K562 (cell line): Measurements from ENCODE around the gene SCFD1. TPM values are rescaled to one million over a fixed set of nuclear protein-coding genes. Genes with fewer than 3 reads are reported as not detected.

Experiments used
- ATAC-seq: fragments of 200-7000 bp; cut with Tn5 transposase; 3 replicates; pipeline ENCODE4 v1.9.1; 2020; ENCODE audit warnings: moderate library complexity
- BruUV-seq: library from RNA; stranded (reverse); fragments of 400-500 nt; replicated peaks from 2 replicates; lab custom pipeline; 2021; lab: Mats Ljungman, UMichigan
- CTCF ChIA-PET: fragments of 300-600 bp; formaldehyde crosslinking; extraction: SDS; loops from one replicate; lab custom pipeline; 2021; ENCODE audit warnings: low intra/inter-chr PET ratio; lab: Yijun Ruan, JAX
- POLR2A ChIA-PET: fragments of 300-600, 350-650 bp; sonication (Branson Sonifier 250); formaldehyde crosslinking; extraction: SDS; loops from one replicate; lab custom pipeline; 2021; ENCODE audit warnings: antibody characterized with exemption, inconsistent platforms; lab: Yijun Ruan, JAX
- DNase-seq, 4 experiments: peaks; one replicate each; pipeline versions ENCODE4 v3.0.0 to v3.0.0-alpha.2; 2011 to 2018; ENCODE audit warnings: low spot score in 3 of 4, mixed read lengths in 3 of 4; ENCODE audit errors: extremely low read depth in 1 of 4
- FAIRE-seq: peaks from 2 replicates; lab custom pipeline; 2011; peaks lifted over from hg19 to GRCh38; lab: Jason Lieb, UNC
- H2AFZ ChIP-seq: 2 replicates; pipeline ENCODE4 v1.6.0; 2011; ENCODE audit warnings: low read depth, low read length, control low read depth, inconsistent platforms
- H3K27ac ChIP-seq: fragments of 200-600 bp; 3 replicates; pipeline ENCODE4 v1.8.0; 2011; ENCODE audit warnings: low read depth, mild to moderate bottlenecking, control low read depth, inconsistent platforms, low read length, moderate library complexity, mixed read lengths; ENCODE audit errors: extremely low read depth
- H3K27me3 ChIP-seq, 2 experiments: fragments of 300-600 bp in 1 of 2; 2 replicates in 1 of 2; 3 replicates in 1 of 2; pipeline versions ENCODE4 v1.6.0 to v1.8.0; 2011; ENCODE audit warnings: inconsistent platforms in 2 of 2, low read length in 2 of 2, mild to moderate bottlenecking in 1 of 2, mixed read lengths in 1 of 2, moderate library complexity in 1 of 2; ENCODE audit not compliant: control insufficient read depth in 2 of 2, insufficient read depth in 2 of 2
- H3K36me3 ChIP-seq: fragments of 300-600 bp; 3 replicates; pipeline ENCODE4 v1.8.0; 2011; ENCODE audit warnings: mild to moderate bottlenecking, low read length, inconsistent platforms; ENCODE audit not compliant: control insufficient read depth, insufficient read depth
- H3K4me1 ChIP-seq, 2 experiments: fragments of 200-600 bp in 1 of 2; replicated peaks in 1 of 2; 2 replicates in 1 of 2; 3 replicates in 1 of 2; pipeline versions ENCODE4 v1.5.1 to v1.8.0; 2011; ENCODE audit warnings: inconsistent platforms in 2 of 2, low read length in 2 of 2, mild to moderate bottlenecking in 1 of 2, mixed read lengths in 1 of 2, moderate library complexity in 1 of 2; ENCODE audit not compliant: control insufficient read depth in 2 of 2, insufficient read depth in 2 of 2
- H3K4me2 ChIP-seq: 2 replicates; pipeline ENCODE4 v1.6.1; 2011; ENCODE audit warnings: low read length, control low read depth, inconsistent platforms, mixed read lengths; ENCODE audit not compliant: insufficient read depth
- H3K4me3 ChIP-seq: fragments of 200-600 bp; sonication (generic), shearing (Covaris generic); 2 replicates; pipeline ENCODE4 v1.5.1; 2016; ENCODE audit warnings: control low read depth, inconsistent platforms
- H3K79me2 ChIP-seq: fragments of 200-600 bp; 3 replicates; pipeline ENCODE4 v1.8.0; 2011; ENCODE audit warnings: low read length, inconsistent platforms; ENCODE audit not compliant: control insufficient read depth, insufficient read depth
- H3K9ac ChIP-seq, 2 experiments: 2 replicates each; pipeline versions ENCODE4 v1.6.0 to v1.6.1; 2011; ENCODE audit warnings: low read depth in 2 of 2, low read length in 2 of 2, control low read depth in 1 of 2, inconsistent platforms in 1 of 2, mild to moderate bottlenecking in 1 of 2, mixed read lengths in 1 of 2; ENCODE audit not compliant: insufficient read depth in 1 of 2
- H3K9me1 ChIP-seq: one replicate; pipeline ENCODE4 v1.6.0; 2011; ENCODE audit warnings: inconsistent platforms, mild to moderate bottlenecking, low read length, moderate library complexity; ENCODE audit not compliant: control insufficient read depth, insufficient read depth
- H3K9me3 ChIP-seq: replicated peaks from 2 replicates; pipeline ENCODE4 v1.5.1; 2011; ENCODE audit warnings: low read depth, low read length, inconsistent platforms; ENCODE audit not compliant: control insufficient read depth, insufficient read depth
- H4K20me1 ChIP-seq: replicated peaks from 2 replicates; pipeline ENCODE4 v1.6.1; 2011; ENCODE audit warnings: low read length, inconsistent platforms, mixed read lengths; ENCODE audit not compliant: control insufficient read depth, insufficient read depth
- CLOCK ChIP-seq: fragments of 250-450 bp; sonication (Bioruptor Pico); IDR thresholded peaks from 2 replicates; pipeline ENCODE4 v1.4.0; 2020; ENCODE audit warnings: mild to moderate bottlenecking, moderate library complexity, borderline replicate concordance
- FOXM1 ChIP-seq, 2 experiments: fragments of 450-650 bp in 1 of 2; sonication (generic) in 1 of 2; formaldehyde crosslinking in 1 of 2; IDR thresholded peaks; 2 replicates each; pipeline versions ENCODE4 v1.6.1 to v1.9.0; 2017 to 2022; ENCODE audit warnings: low read depth in 2 of 2, mild to moderate bottlenecking in 2 of 2, missing genetic modification reagents in 1 of 2, moderate library complexity in 1 of 2
- NFATC3 ChIP-seq: fragments of 450-650 bp; IDR thresholded peaks from 2 replicates; pipeline ENCODE4 v1.6.1; 2017; ENCODE audit warnings: mild to moderate bottlenecking
- PPARD ChIP-seq: fragments of 250-450 bp; sonication (Bioruptor Pico); IDR thresholded peaks from 2 replicates; pipeline ENCODE4 v1.8.0; 2022; ENCODE audit warnings: inconsistent platforms, mild to moderate bottlenecking, moderate library complexity
- SMARCC2 ChIP-seq: fragments of 450-650 bp; IDR thresholded peaks from 2 replicates; pipeline ENCODE4 v1.6.1; 2017; ENCODE audit warnings: antibody characterized with exemption, moderate library complexity, mild to moderate bottlenecking, low read depth
- TSHZ1 ChIP-seq: fragments of 250-450 bp; sonication (Bioruptor Pico); IDR thresholded peaks from 2 replicates; pipeline ENCODE4 v1.4.0; 2020; ENCODE audit warnings: mild to moderate bottlenecking, moderate library complexity
- ZNF707 ChIP-seq: fragments of 250-450 bp; sonication (Bioruptor Pico); conservative IDR thresholded peaks from 2 replicates; pipeline ENCODE4 v1.8.0; 2022; ENCODE audit warnings: inconsistent platforms, mild to moderate bottlenecking, moderate library complexity
- WGBS: fragments of 100-300 bp; shearing (Covaris generic); methylation state at CpG from one replicate; pipeline ENCODE4 v1.1.6; 2016; ENCODE audit warnings: low coverage, mixed read lengths; ENCODE audit not compliant: insufficient coverage; ENCODE audit errors: missing lambda C conversion rate; 5-methylcytosine and 5-hydroxymethylcytosine counted together
- in situ Hi-C: fragments of 300-500 bp; cut with MboI; formaldehyde crosslinking; loops from 4 replicates; pipeline ENCODE4 v1.15.0; 2018; ENCODE audit warnings: inconsistent platforms, mixed read lengths
- intact Hi-C: fragments of 100-400 bp; cut with micrococcal nuclease; formaldehyde crosslinking; loops from 2 replicates; pipeline ENCODE4 v1.14.2; 2022
- polyA plus RNA-seq, 8 experiments: library from polyadenylated mRNA; depleted of rRNA in 4 of 8; stranded (reverse) in 5 of 8; unstranded in 3 of 8; fragments of >200 nt; fragmentation: Nextera tagmentation in 2 of 8; fragmentation: Illumina TruSeq in 1 of 8; extraction: Ambion mirVana in 2 of 8; extraction: Trizol in 1 of 8; gene quantifications; 2 replicates each; pipeline versions ENCODE4 v1.2.1 to v1.2.3, GENCODE V29; 2011 to 2014; ENCODE audit warnings: inconsistent platforms in 1 of 8, missing spikeins in 1 of 8
- total RNA-seq, 7 experiments: library from RNA; depleted of rRNA in 6 of 7; stranded (reverse); fragments of >200 nt in 6 of 7; fragmentation: Illumina TruSeq in 2 of 7; extraction: Trizol in 2 of 7; gene quantifications; 2 replicates each; pipeline versions ENCODE4 v1.2.1 to v1.2.3, GENCODE V29; 2011 to 2021; ENCODE audit warnings: low replicate concordance in 1 of 7

SCFD1 gene
- total and polyA plus RNA-seq, 9 of the 15 experiments (the other 6 are each of a cell fraction or from before 2014, with no cell fraction given), result 48.9 to 112 (median 75.2) TPM

DNA sequence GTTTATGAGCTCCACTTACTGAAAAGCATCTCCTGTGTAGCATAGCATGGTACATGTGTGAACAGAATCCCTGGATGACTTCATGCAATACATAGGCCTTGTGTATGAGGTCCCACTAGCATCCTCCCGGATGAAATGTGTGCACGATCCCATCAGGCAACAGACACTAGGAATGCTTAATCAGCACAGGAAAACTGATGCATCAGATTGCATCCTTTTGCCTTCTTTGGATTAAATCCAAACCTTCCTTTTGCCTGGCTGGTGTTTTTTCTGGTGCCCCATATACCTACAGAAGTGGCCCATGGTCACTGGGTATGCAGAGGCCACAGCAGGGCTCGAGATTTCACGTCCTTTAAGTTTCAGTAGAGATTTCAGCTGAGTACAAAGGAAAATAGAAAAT is 131.3 kb downstream of the SCFD1 start:
- no peak for ATAC-seq
- in situ Hi-C loops, result no loop called here
- no peak for TF ChIP-seq SMARCC2
- no peak for TF ChIP-seq CLOCK (CRISPR knock-in tag)
- no peak for TF ChIP-seq ZNF707 (CRISPR knock-in tag)
- TF ChIP-seq PPARD (CRISPR knock-in tag), result no peak
- TF ChIP-seq FOXM1 (IDR thresholded peaks at IDR 0.05; ENCODE audit: low read depth), result no peak
- TF ChIP-seq FOXM1 (CRISPR knock-in tag; IDR thresholded peaks at IDR 0.05; ENCODE audit: low read depth), result no peak
- no peak for TF ChIP-seq NFATC3
- no peak for TF ChIP-seq TSHZ1 (CRISPR knock-in tag)
- no peaks in the 10 kb centered on the region for H3K9me3 ChIP-seq
- BruUV-seq, result no TSS peak
- no peak for FAIRE-seq
- H3K9me1 ChIP-seq, result no peaks in the 10 kb centered on the region
- no peak overlapping the region for H3K27ac ChIP-seq
- no peak overlapping the region for H2AFZ ChIP-seq
- intact Hi-C loops, result no loop called here
- no peak overlapping the region for H3K4me3 ChIP-seq
- H3K4me2 ChIP-seq, result no peak overlapping the region
- POLR2A ChIA-PET, result no interaction called here
- H3K9ac ChIP-seq, result no peak overlapping the region
- H3K36me3 ChIP-seq, result no peaks in the 10 kb centered on the region
- no peak for DNase-seq
- 0 out of 5 replicates have a peak, but pooled peaks cover 0 to 15% of the 10 kb centered on the region in 2 experiments for H3K27me3 ChIP-seq
- no peaks in the 10 kb centered on the region for H3K79me2 ChIP-seq
- 18% methylated on average over 4 of the region's 4 CpGs for WGBS
- no peaks in the 10 kb centered on the region for H4K20me1 ChIP-seq
- CTCF ChIA-PET, result no interaction called here
- no peaks in the 10 kb centered on the region for H3K4me1 ChIP-seq
